ENCODE measurements around the gene DHRS2.

Gene DHRS2

GRCh38 chr14:23612802-23613201 is 23.4 kb upstream of the DHRS2 start:
- no peak for DNase-seq (ENCODE audit: low read depth)

- DNase-seq (ENCODE audit: low read depth): no peak
Observed at GRCh38 chr14:23613242-23614070, 22.7 kb upstream of the DHRS2 start.

- no peak for DNase-seq (ENCODE audit: low read depth)
Observed at GRCh38 chr14:23614395-23614828, 21.8 kb upstream of the DHRS2 start.

GRCh38 chr14:23615856-23616255 is 20.3 kb upstream of the DHRS2 start:
- DNase-seq (ENCODE audit: low read depth): no peak

- no peak for DNase-seq (ENCODE audit: low read depth)
Observed at GRCh38 chr14:23617539-23617938, 18.6 kb upstream of the DHRS2 start.

- DNase-seq (ENCODE audit: low read depth): no peak
Observed at GRCh38 chr14:23618415-23618988, 17.7 kb upstream of the DHRS2 start.

GRCh38 chr14:23620177-23620702 is 15.9 kb upstream of the DHRS2 start:
- DNase-seq (ENCODE audit: low read depth): no peak

GRCh38 chr14:23621204-23621931 is 14.8 kb upstream of the DHRS2 start:
- no peak for DNase-seq (ENCODE audit: low read depth)

GRCh38 chr14:23621932-23622730 is 14.0 kb upstream of the DHRS2 start:
- DNase-seq (ENCODE audit: low read depth): no peak

GRCh38 chr14:23622990-23623389 is 13.2 kb upstream of the DHRS2 start:
- no peak for DNase-seq (ENCODE audit: low read depth)

- no peak for DNase-seq (ENCODE audit: low read depth)
Observed at GRCh38 chr14:23623962-23624361, 12.2 kb upstream of the DHRS2 start.

GRCh38 chr14:23624830-23625404 is 11.2 kb upstream of the DHRS2 start:
- DNase-seq (ENCODE audit: low read depth): no peak

GRCh38 chr14:23626946-23627345 is 9.2 kb upstream of the DHRS2 start:
- DNase-seq (ENCODE audit: low read depth): no peak

GRCh38 chr14:23627961-23628360 is 8.2 kb upstream of the DHRS2 start:
- DNase-seq (ENCODE audit: low read depth): no peak

- no peak for DNase-seq (ENCODE audit: low read depth)
Observed at GRCh38 chr14:23629204-23629603, 7.0 kb upstream of the DHRS2 start.

GRCh38 chr14:23629832-23630396 is 6.2 kb upstream of the DHRS2 start:
- DNase-seq (ENCODE audit: low read depth): no peak

- no peak for DNase-seq (ENCODE audit: low read depth)
Observed at GRCh38 chr14:23630687-23631086, 5.5 kb upstream of the DHRS2 start.

GRCh38 chr14:23631234-23631633 is 4.9 kb upstream of the DHRS2 start:
- no peak for DNase-seq (ENCODE audit: low read depth)

GRCh38 chr14:23631702-23632460 is 4.3 kb upstream of the DHRS2 start:
- DNase-seq (ENCODE audit: low read depth): peak; percentile 40

- DNase-seq (ENCODE audit: low read depth): no peak
Observed at GRCh38 chr14:23632461-23633159, 3.6 kb upstream of the DHRS2 start.

All from HS-27A (cell line).